Transverse colon (tissue), 4 donors: ENCODE results near the gene ALG3. TPM values are rescaled to one million over a fixed set of nuclear protein-coding genes. Genes with fewer than 3 reads are reported as not detected.

Experiments
- DNase-seq: peaks from one replicate; pipeline ENCODE4 v3.0.0-alpha.2; 2019
- H3K27ac ChIP-seq, 4 donors: fragments of 200-600 bp; sonication (generic); 2 replicates each; pipeline ENCODE4 v1.5.1; 2016 to 2018; ENCODE audit warnings: inconsistent platforms in 4 of 4
- H3K27me3 ChIP-seq: fragments of 200-600 bp; sonication (generic); 2 replicates; pipeline ENCODE4 v1.5.1; 2017; ENCODE audit warnings: inconsistent platforms
- H3K36me3 ChIP-seq, 4 donors: fragments of 200-600 bp; sonication (generic); 2 replicates each; pipeline ENCODE4 v1.5.1; 2017 to 2019; ENCODE audit warnings: inconsistent platforms in 4 of 4
- H3K4me1 ChIP-seq, 4 donors: fragments of 200-600 bp; sonication (generic); 2 replicates each; pipeline ENCODE4 v1.5.1; 2017 to 2020; ENCODE audit warnings: inconsistent platforms in 4 of 4
- H3K4me3 ChIP-seq, 4 donors: fragments of 200-600 bp; sonication (generic); 1 replicate in 1 of 4; 2 replicates in 3 of 4; pipeline versions ENCODE4 v1.5.1 to v1.6.1; 2017 to 2019; ENCODE audit warnings: inconsistent platforms in 4 of 4
- H3K9me3 ChIP-seq, 2 donors: fragments of 200-600 bp; sonication (generic); 2 replicates each; pipeline ENCODE4 v1.5.1; 2017 to 2019; ENCODE audit warnings: inconsistent platforms in 2 of 2
- EP300 ChIP-seq: sonication (generic); formaldehyde crosslinking; IDR thresholded peaks from one replicate; pipeline ENCODE4 v1.6.1; 2017; ENCODE audit warnings: antibody characterized with exemption, low read depth
- POLR2A ChIP-seq: fragments of 450-650 bp; IDR thresholded peaks from one replicate; pipeline ENCODE4 v1.6.1; 2016; ENCODE audit warnings: antibody characterized with exemption, mild to moderate bottlenecking, moderate library complexity
- POLR2AphosphoS5 ChIP-seq, 3 donors: sonication (generic); formaldehyde crosslinking; IDR thresholded peaks; one replicate each; pipeline ENCODE4 v1.6.1; 2016; ENCODE audit warnings: antibody characterized with exemption in 3 of 3
- WGBS, 2 donors: methylation state at CpG; one replicate each; pipeline ENCODE4 v1.1.5; 2018; ENCODE audit warnings: low coverage in 1 of 2; 5-methylcytosine and 5-hydroxymethylcytosine counted together
- in situ Hi-C, 4 donors: fragments of 200-750 bp; cut with MboI; loops; one replicate each; pipeline versions ENCODE4 v1.15.0 to v1.15.1; 2017; ENCODE audit warnings: low sequenced_read_pairs in 3 of 4, low pct_ligation_motif_present in 1 of 4, low pct_unique_long_range_greater_than_20kb in 1 of 4
- intact Hi-C: fragments of 100-400 bp; cut with DNase I; formaldehyde crosslinking; loops from one replicate; pipeline ENCODE4 v1.15.1; 2023; ENCODE audit warnings: low total_unique reads
- total RNA-seq, 4 donors: library from RNA; depleted of rRNA; stranded (reverse); fragments of >200 nt; gene quantifications; one replicate each; pipeline ENCODE4 v1.1.0, GENCODE V29; 2016
- TF ChIP-seq, protein P1 (sequence below), 5 experiments: fragments of 200-600 bp in 3 of 5; fragments of 450-650 bp in 2 of 5; sonication (generic) in 3 of 5; IDR thresholded peaks; 1 replicate in 2 of 5; 2 replicates in 3 of 5; pipeline ENCODE4 v1.5.1; 2016 to 2017; ENCODE audit warnings: antibody characterized with exemption in 5 of 5, inconsistent platforms in 3 of 5, mild to moderate bottlenecking in 2 of 5, moderate library complexity in 1 of 5

The ALG3 gene
- total RNA-seq, 4 donors from 2014 or later = 37.3 to 67.3 (median 52.2) TPM

DNA sequence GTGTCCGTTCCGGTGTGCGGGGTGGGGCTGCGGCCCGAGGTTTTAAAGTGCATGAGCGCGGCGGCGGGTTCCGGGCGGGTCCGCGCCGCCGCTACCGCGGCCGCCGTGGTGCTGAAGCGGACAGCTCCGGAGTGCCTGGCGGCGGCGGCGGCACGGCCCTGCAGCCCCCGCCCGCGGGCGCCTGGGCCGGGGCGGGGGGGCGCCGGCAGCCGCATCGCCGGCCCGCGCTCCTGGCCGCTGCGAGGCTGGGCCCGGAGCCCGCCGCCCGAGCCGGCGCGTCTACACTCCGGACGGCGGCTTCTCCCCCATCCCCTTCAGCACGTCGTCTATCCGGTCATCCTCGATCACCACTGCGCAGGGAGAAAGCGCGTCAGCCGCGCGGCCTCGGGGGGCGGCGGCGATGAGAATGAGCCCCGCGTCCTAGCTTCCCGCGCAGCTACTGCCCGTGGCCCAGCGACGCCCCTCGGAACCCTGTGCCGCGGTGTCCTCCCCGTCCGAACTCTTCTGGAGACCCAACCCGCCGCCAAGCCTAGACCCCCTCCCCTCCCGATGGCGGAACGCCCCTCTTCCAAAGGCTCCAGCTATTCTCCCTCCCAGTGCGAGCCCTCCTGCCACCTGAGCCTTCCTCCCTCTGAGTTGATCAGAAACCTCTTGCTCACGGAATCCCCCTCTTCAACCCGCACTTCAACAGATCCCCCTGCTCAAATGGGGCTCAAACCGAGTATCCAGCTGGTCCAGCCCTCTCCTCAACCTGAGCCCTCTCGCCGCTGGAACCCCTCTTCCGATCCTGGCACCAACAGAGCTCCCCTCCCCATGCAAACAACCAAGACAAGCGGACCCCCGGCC, 11.3 kb upstream of the ALG3 start:
- peak overlapping the region in 1 of 4 donors; percentile 56 for H3K4me3 ChIP-seq
- H3K4me1 ChIP-seq = peaks cover 9 to 30% (median 28%) of the 10 kb centered on the region in 4 donors
- TF ChIP-seq, protein P1, sequence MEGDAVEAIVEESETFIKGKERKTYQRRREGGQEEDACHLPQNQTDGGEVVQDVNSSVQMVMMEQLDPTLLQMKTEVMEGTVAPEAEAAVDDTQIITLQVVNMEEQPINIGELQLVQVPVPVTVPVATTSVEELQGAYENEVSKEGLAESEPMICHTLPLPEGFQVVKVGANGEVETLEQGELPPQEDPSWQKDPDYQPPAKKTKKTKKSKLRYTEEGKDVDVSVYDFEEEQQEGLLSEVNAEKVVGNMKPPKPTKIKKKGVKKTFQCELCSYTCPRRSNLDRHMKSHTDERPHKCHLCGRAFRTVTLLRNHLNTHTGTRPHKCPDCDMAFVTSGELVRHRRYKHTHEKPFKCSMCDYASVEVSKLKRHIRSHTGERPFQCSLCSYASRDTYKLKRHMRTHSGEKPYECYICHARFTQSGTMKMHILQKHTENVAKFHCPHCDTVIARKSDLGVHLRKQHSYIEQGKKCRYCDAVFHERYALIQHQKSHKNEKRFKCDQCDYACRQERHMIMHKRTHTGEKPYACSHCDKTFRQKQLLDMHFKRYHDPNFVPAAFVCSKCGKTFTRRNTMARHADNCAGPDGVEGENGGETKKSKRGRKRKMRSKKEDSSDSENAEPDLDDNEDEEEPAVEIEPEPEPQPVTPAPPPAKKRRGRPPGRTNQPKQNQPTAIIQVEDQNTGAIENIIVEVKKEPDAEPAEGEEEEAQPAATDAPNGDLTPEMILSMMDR (IDR thresholded peaks at IDR 0.05) = no peak
- TF ChIP-seq POLR2AphosphoS5 (IDR thresholded peaks at IDR 0.05) (no peak), POLR2A (no peak), EP300 (no peak)
- H3K27me3 ChIP-seq = peaks cover 69% of the 10 kb centered on the region
- in situ Hi-C loops (loop anchor here in 1 of 4 donors (25.0 kb wide), 1 partner anchor 373 kb away; the partner anchor contains the start of gene PARL), intact Hi-C loops (no loop called here)
- H3K27ac ChIP-seq = no peak overlapping the region
- 0 to 2% methylated on average over 2 to 54 of the region's 91 CpGs for WGBS, 2 donors
- DNase-seq = peak; percentile 19
- no peaks in the 10 kb centered on the region for H3K36me3 ChIP-seq
- no peaks in the 10 kb centered on the region for H3K9me3 ChIP-seq

DNA sequence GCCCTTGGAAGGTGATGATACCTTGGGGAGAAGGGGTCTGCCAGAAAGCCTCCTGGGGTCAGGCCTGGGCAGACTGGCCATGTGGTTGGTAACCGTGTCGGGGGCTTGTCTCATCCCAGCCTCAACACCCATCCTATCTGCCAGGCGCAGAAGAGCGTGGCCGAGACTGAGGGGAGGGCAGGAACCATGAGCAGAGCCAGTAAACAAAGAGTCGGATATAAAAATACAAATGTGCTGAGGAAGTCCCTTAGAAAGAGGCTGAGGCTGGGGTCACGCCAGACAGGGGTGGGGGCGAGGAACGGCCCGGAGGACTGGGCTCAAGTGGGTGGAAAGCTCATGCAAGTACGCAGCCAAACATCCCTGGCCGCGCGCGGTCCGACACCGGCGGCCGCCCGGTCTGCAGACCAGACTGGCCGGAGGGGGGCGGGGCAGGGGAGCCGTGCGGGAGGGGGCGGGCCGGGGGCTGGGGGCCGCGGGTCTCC, 10.7 kb upstream of the ALG3 start:
- Histone ChIP-seq H3K27ac (no peak overlapping the region), H3K27me3 (peaks cover 63% of the 10 kb centered on the region), H3K4me3 (peak overlapping the region in 1 of 4 donors; percentile 26), H3K36me3 (no peaks in the 10 kb centered on the region), H3K9me3 (no peaks in the 10 kb centered on the region), H3K4me1 (peaks cover 9 to 30% (median 28%) of the 10 kb centered on the region in 4 donors)
- no peak for TF ChIP-seq POLR2A
- TF ChIP-seq, protein P1 (IDR thresholded peaks at IDR 0.05) = no peak
- TF ChIP-seq POLR2AphosphoS5 (IDR thresholded peaks at IDR 0.05) = no peak
- no peak for TF ChIP-seq EP300
- WGBS, 2 donors = 43% methylated on average over 14 of the region's 28 CpGs; no CpG with 5 or more reads in 1 of the 2 donors
- no peak for DNase-seq
- in situ Hi-C loops (loop anchor here in 1 of 4 donors (25.0 kb wide), 1 partner anchor 372 kb away; the partner anchor contains the start of gene PARL), intact Hi-C loops (no loop called here)

DNA sequence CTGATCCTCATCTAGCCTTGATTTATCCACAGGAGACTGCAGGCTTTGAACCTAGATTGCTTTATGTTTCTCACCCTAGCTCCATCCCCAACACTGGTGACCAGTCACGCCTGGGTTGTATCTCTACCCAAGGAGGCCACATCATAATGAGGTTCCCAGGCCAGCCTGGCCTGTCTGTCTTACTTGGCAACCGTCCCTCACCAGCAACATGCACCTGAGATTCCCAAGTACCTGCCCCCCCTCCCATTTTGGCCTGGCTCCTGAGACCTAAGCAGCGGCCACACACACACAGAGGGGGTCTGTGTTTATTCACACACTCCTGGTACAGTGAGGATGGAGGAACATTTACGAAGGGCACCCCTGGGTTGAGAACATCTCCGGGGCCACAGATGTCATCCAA, 10.2 kb upstream of the ALG3 start:
- no peak for TF ChIP-seq EP300
- no peak for TF ChIP-seq POLR2A
- no peak for TF ChIP-seq POLR2AphosphoS5 (IDR thresholded peaks at IDR 0.05)
- TF ChIP-seq, protein P1 (IDR thresholded peaks at IDR 0.05) = no peak
- Histone ChIP-seq H3K36me3 (no peaks in the 10 kb centered on the region), H3K4me1 (peaks cover 9 to 30% (median 28%) of the 10 kb centered on the region in 4 donors), H3K27me3 (peaks cover 57% of the 10 kb centered on the region), H3K4me3 (no peak overlapping the region), H3K9me3 (no peaks in the 10 kb centered on the region), H3K27ac (no peak overlapping the region)
- intact Hi-C loops = no loop called here
- in situ Hi-C loops = loop anchor here in 1 of 4 donors (25.0 kb wide), 1 partner anchor 372 kb away; the partner anchor contains the start of gene PARL
- DNase-seq = no peak
- 84% methylated on average over 5 of the region's 5 CpGs; no CpG with 5 or more reads in 1 of the 2 donors for WGBS, 2 donors
